Neural cell (in vitro differentiated cells): ENCODE results near the gene SF1.

Experiments used
- CTCF ChIP-seq: fragments of 450-650 bp; IDR thresholded peaks from 2 replicates; pipeline ENCODE4 v1.5.1; 2014; ENCODE audit warnings: antibody characterized with exemption, mild to moderate bottlenecking, moderate library complexity; ENCODE audit not compliant: poor library complexity, severe bottlenecking
- EP300 ChIP-seq: fragments of 450-650 bp; conservative IDR thresholded peaks from 2 replicates; pipeline ENCODE4 v1.6.1; 2014; ENCODE audit warnings: antibody characterized with exemption, mild to moderate bottlenecking, moderate library complexity; ENCODE audit not compliant: poor library complexity, severe bottlenecking
- EZH2 ChIP-seq: fragments of 200-600, 300-800 bp; shearing (Covaris generic), sonication (generic); IDR thresholded peaks from 2 replicates; pipeline ENCODE4 v1.6.1; 2014; ENCODE audit warnings: antibody characterized with exemption, low read length, borderline replicate concordance, mild to moderate bottlenecking; ENCODE audit not compliant: insufficient read depth, poor library complexity, severe bottlenecking
- POLR2AphosphoS5 ChIP-seq: IDR thresholded peaks from 2 replicates; pipeline ENCODE4 v1.6.1; 2012
- REST ChIP-seq: IDR thresholded peaks from 2 replicates; pipeline ENCODE4 v1.6.1; 2012; ENCODE audit warnings: borderline replicate concordance
- TAF1 ChIP-seq: IDR thresholded peaks from 2 replicates; pipeline ENCODE4 v1.6.1; 2012; ENCODE audit warnings: low read depth

GRCh38 chr11:64827451-64827839 is 49.1 kb upstream of the SF1 start:
- TF ChIP-seq EP300: no peak
- no peak for TF ChIP-seq REST
- TF ChIP-seq CTCF: no peak
- TF ChIP-seq POLR2AphosphoS5: no peak
- no peak for TF ChIP-seq EZH2
- TF ChIP-seq TAF1: no peak
